Left renal cortex interstitium (tissue), 4 donors: Measurements from ENCODE around the gene MYH14. TPM values are rescaled to one million over a fixed set of nuclear protein-coding genes. Genes with fewer than 3 reads are reported as not detected.
"Not testable (repeated sequence)": the region's sequence is repeated elsewhere in the genome, so short reads cannot be mapped to it uniquely, and the experiment has no call there.

ENCODE experiments used
- DNase-seq, 4 donors: peaks; one replicate each; pipeline ENCODE4 v3.0.0-alpha.2; 2013; ENCODE audit warnings: low read depth in 4 of 4, low spot score in 2 of 4, missing footprints in 1 of 4
- polyA plus RNA-seq, 4 donors: library from polyadenylated mRNA; unstranded; fragments of 120-200 nt; gene quantifications; one replicate each; pipeline ENCODE4 v1.2.1, GENCODE V29; 2013; ENCODE audit not compliant: insufficient read length in 4 of 4

MYH14 gene
- polyA plus RNA-seq, 4 donors: 20.0 to 31.9 (median 25.0) TPM

DNA sequence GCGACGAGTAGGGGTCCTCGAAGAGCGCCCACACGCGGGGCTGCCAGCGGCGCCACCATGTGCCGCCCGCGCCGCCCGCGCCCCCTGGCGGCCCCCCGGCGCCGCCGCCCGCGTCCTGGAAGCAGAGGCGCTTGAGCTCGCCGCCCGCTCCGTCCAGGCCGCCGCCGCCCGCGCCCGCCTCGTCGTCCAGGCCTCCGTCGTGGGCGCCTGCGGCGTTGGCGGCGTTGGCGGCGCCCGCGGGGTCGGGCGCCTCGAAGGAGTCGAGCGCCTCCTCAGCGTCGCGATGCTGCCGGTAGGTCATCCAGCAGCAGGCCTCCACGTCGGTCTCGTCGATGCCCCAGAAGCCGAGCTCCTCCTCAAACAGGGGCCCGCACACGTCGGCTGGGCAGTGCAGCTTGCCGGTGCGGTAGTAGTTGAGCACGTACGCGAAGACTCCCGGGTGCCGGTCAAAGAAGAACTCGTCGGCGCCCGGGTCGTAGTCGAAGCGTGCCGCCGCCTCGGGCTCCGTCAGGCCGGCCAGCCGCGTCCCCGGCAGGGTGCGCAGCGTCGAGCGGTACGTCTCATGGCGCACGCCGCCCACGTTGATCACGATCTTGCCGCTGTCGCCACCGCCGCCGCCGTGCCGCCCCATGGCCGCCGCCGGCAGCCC, 124.9 kb downstream of the MYH14 start:
- no peak for DNase-seq

DNA sequence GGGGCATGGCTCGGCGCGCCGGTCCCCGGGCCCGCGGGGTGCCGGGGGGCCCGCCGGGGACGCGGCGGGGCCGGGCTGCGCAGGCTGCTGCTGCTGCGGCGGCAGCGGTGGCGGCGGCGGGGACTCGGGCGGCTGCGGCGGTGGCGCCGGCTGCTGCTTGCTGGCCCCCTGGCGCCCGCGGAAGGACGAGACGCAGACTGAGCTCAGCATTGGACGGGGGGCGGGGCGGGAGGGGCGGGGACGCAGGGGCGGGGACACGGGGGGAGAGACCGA, 125.4 kb downstream of the MYH14 start:
- no peak for DNase-seq

DNA sequence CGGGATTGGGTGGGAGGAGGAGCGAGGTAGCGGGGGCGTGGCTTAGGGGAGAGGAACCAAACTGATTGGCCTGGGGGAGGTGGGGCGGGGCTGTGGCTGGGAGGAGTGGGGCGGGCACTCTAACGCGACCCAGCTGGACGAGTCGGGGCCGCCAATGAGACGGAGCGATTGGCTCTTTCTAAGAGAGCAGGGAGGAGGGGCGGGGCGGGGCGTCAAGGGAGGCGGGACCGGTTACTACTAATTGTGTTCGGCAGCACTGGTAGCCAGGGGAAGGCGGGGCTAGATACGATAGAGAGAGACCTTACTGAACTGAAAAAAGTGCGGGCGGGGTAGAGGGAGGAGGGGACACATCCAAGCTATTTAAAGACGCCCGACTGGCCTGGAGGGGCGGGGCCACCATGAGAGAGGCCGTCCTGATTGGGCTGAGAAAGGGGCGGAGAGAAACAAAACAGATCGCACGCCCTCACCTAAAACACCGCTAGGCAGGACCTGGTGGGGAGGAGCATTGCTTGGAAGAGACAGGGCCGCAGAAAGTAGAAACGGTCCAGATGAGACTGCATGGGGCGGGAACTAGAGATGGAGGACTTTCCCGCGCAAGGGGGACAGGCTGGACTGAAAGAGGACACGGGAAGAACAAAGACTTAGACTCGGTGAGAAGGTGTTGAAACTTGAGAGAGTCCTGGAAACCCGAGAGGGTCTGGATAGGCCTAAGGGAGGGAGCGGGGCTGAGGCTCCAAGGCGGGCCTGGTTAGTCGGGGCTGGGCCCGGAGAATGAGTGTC, 125.9 kb downstream of the MYH14 start, which contains the start of gene KCNC3:
Gene KCNC3, minus strand, starts transcription at position 232 of the 780 bp plus-strand sequence. CDS start 295 bp downstream, outside the sequence.
- peak; percentile 90 to 99 (median 96) for DNase-seq

DNA sequence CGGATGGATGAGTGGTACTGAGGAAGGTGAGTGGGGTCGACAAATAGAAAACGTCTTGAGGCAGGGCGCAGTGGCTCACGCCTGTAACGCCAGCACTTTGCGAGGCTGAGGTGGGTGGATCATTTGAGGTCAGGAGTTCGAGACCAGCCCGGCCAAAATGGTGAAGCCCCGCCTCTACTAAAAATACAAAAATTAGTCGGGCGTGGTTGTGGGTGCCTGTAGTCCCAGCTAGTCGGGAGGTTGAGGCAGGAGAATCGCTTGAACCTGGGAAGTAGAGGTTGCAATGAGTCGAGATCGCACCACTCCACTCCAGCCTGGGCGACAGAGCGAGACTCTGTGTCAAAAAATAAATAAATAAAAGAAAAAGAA, 126.5 kb downstream of the MYH14 start:
- not testable (repeated sequence) for DNase-seq

DNA sequence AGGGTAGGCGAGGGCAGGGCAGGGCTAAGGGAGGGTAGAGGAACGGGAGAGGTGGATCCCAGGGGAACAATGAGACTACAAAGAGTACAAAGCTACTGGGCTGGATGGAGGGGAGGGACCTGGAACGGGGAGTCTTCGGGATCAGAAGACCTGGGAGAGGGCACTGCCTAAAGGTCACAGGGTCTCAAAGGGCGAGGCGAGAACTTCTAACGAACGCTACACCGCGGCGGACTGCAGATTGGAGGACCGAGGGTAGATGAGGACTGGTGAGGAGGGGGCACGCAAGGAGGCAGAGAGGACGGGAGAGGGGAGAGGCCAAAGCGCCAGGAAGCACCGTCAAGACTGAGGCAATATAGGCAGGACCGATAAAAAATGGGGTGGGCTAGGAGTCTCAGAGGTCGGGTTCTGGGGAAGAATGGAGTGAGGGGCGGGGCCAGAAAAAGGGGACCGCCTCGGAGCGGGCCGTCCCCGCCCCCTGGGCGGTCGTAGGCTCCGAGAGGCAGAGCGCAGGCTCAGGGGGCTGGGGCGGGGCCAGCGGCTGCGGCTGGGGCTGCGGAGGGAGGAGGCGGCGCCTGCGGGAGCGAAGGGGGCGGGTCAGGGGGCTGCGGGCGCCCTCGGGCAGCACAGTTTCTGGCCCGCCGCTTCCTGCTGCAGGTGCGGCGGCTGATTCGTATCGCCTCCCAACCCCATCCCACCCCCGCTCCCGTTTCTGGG, 127.1 kb downstream of the MYH14 start:
- DNase-seq: peak in 2 of 4 donors; percentile 68 to 79

DNA sequence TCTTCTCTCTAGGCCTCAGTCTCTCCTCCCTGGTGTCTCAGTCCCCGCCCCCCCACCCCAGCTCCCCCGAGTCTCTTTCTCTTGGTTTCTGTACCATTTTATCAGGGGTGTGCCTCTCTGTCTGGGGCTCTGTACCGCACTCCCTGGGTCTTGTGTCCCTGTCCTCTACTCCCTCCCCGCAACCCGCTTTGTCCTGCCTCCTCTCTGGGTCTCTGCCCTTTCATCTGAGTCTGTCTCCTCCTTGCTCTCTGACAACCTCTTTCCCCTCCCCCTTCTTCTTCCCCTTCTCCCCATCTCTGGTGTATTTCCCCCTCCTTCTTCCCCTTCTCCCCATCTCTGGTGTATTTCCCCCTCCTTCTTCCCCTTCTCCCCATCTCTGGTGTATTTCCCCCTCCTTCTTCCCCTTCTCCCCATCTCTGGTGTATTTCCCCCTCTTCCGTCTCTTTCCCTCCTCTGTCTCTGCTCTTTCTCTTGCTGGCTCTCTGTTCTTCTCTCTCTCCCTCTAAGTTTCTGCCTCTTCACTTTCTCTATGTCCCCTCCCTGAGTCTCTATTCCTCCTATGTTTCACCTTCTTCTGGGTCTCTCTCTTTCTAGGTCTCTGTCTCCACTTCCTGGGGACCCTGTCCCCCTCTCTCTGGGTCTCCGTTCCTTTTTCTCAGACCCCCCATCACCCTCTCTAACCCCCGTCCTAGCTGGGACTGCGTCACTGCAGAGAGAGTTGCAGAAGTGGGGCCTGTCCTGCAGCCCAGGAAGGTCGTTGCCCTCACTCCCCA, 128.0 kb downstream of the MYH14 start:
- DNase-seq: no peak

DNA sequence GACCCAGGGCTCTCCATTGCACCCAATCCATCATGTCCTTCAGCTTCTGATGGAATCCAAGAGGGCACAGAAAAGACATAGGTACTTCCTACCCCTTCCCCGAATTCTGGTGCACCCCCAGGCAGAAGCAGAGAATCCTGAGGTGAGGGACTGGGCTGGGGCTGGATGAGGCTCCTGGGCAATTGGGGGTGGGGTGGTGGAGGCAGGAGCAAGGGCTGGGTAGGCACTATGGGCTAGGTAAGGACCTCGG, 128.5 kb downstream of the MYH14 start:
- no peak for DNase-seq

DNA sequence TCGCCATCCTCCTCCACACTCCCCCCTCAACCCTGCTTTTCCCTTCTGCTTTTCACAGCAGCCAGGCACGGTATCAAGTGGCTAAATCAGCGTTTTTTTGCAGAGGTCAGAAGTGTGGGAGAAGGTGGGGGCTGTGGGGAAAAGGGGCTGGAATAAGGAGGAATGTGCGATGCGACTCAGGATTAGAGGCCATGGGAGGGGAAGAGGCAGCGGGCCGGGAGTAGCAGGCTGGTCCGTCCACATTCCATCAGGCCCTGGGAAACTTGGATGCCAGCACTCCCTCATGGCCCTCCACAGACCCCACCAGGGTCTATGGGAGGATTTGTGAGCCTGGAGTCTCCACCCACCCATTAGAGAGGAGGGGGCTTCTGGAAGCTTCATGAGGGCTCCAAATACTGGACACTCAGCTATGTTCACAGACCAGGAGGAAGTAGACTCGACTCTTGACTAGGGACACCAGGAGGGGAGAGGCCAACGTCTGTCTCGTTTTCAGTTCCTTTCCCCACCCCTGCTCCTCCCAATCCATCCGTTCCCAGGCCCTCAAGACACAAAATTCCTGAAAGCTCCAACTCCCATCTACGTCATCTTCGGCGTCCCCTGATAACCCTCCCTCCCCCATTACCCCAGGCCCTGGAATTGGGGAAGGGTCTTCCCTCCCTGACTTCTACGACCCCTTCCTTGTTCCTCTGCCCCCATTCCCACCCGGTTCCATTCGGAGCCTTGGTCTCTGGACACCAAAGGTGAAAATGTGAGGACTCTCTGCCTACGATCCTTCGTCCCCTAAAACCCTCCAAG, 129.0 kb downstream of the MYH14 start:
- DNase-seq: peak in 1 of 4 donors; percentile 47

DNA sequence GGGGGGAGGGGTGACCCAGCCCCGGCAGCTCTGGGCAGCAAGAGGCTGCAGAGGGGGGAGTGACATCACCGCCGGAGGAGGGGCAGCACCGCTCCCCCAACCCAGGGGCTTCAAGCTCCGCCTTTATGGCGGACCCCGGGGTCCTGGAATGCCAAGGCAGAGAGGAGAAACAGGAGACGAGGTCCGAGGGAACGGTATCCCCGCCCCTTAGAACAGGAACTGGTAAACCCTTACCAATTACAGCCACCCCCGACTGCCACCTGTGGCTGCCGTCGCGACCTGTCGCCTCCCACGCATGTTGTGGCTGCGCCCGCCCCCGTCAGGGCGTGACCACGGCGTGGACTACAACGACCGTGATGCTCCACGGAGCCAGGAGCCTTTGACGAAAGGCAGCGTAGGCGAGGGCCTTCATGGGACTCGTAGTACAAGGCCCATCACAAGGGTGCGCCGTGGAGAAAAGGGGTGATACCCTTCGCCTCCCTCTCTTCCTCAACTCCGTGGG, 129.9 kb downstream of the MYH14 start:
- peak in 3 of 4 donors; percentile 83 to 97 (median 88) for DNase-seq

DNA sequence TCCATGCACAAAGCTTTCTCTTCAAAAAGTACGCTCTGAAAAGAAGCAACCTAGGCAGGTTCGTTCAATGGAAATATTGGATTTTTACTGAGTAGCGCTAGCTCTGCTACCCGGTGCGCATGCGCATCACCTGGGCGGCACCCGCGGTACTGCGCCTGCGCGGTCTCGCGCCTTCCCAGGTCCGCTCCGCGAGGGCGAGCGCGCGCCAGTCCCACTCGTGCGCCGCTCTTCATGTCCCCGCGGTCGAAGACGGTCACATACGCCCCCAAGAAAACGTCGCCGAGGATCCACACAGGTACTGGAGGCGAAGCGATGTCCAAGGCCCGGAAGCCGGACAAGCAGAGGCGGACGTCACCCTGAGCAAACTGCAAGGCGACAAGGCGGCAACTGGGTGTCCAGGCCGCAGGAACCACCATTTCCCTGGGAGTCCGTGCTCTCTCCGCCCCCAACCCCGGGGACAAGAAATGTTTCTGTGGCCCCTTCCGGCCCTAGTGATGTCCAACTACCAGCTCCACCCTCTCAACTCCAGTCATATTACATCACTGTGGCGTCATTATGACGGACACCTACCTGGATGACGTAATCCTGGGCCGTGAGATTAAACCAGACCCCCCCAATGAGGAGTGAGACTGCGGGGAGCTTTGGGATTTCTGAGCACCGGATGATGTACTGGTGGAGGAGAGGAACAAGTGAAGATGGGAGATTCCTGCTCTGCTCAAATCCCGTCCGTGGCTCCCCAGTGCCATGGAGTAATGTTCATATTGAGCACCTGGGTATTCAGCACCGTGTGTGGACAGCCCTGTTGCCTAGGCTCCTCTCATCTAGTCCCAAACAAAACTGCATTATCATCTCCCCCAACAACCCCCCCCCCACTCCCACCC, 130.6 kb downstream of the MYH14 start:
- peak in 2 of 4 donors; percentile 75 to 89 for DNase-seq

DNA sequence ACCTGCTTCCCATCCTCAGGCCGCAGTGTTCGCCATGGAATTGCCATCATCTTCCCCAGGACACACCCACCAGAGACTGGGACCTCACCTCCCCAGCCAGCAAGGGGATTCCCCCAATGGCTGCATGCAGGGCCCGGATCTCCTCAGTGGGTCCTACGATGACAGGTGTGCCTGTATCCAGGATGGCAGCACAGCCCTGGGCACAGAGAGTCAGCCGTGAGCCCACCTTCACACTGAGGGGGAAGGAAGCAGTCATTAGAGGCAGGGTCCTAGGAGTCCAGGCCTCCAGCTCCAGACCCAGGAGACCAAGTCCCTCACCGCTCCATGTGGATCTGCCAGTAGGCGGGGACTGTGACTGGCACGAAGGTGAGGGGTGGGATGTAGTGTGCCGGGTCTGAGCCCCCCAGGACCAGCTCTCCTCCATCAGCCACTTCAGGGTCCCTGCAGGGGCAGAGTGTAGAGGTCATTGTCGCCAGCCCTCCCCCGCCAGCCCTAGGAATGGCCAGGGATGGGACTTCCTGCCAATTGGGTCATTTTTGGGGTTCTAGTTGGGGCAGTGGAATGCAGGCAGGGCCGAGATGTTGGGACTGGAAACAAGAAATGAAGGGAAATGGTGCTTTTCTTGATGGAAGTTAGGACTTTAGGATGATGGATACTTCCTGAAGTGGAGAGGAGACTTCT, 131.5 kb downstream of the MYH14 start:
- no peak for DNase-seq

DNA sequence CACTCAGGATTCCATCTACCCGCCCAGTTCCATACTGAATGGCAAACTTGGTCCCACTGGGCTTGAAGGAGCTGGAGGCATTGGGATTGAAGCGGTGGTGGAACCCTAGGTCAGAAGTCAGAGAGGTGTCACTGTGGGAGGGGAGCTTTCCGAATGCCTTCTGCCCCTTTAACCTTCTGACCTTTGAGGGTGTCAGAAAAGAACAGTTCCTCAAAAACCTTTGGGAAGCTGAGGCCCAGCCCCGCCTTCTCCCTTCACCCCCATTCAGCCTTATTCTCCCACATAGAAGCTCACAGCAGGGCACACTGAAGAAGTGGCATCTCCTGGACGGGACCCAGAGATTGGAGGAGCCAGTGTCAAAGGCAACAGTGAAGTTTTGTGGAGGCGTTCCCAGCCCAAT, 133.6 kb downstream of the MYH14 start:
- not testable (repeated sequence) for DNase-seq

DNA sequence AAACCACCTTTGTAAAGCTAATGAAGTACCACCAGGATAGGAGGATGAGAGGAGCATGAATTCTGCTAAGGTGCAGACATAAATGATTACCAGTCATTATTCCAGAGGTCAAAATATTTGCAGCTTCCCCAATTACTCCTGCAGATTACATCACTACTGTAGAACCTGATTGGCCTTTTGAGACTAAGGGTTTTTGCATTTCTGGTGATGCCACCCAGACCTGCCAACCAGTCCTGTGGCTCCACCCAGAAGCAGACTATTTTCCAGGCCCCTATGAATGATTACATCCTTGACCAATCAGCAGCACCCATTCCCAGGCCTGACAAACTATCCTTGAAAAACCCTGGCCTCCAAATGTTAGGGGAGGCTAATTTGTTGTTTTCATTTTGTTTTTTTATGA, 136.9 kb downstream of the MYH14 start:
- no peak for DNase-seq

DNA sequence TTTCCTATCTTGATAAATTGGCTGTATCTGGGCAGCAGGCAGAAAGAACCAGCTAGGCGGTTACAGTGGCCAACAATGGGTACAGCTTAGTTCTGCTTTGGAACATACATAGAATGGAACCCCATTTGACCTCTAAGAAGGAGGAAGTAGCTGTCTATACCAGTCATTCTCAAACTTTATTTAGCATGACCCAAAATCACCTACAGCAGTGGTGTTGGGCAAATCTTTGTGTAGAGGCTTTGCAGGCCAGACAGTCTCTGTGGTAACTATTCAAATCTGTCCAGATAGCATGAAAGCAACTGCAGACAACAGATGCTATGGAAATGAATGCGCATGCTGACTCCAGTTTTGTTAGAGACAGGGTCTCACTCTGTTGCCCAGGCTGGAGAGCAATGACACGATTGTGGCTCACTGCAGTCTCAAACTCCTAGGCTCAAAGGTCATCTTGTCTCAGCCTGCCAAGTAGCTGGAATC, 137.7 kb downstream of the MYH14 start:
- no peak for DNase-seq

DNA sequence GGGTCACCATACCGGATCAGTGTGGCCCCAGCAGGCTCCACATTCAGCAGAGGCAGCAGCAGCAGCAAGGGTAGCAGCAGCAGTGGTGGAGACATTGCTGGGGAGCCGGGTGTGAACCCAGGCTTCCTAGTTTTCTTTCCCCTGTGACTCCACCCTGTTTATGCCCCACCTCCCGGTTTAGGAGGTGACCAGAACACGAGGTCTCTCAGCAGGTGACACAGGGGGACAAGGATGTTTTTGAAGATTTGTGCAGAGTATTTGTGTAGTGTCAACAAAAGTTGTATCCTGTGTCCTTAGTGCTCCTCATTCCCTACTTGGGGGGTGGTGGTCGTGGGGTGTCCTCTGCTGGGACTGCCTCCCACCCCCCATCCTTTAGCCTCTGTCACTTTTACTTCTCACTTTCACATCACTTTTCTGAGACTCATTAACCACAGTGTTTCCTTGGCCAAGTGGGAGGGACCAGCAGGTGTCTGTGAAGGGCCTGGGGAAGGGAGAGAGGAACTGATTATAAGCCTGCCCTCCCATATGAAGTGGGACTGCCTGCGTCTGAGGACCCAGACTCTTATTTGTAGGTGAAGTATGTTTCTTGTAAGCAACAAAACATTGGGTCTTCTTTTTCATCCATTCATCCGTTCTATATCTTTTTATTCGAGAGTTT, 141.4 kb downstream of the MYH14 start:
- no peak for DNase-seq

DNA sequence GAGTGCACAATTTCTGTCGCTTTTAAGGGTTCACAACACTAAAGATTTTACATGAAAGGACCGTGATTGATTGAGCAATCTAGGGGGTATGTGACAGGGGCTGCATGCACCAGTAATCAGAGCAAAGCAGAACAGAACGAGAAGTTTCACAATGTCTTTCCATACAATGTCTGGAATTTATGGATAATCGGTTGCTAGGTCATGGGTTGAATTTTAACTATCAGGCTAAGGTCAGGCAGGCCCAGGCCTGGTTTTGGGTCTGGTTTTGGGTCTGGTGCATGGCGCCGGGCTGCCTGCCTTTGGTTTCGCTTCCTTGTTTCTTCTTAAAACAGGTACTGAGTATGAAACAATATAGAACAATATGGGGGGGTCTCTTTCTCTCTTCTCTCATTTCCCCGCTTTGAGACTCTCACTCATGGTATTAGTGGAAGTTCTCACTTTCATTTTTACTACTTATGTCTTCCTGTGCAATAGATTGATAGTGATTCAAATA, 143.7 kb downstream of the MYH14 start:
- DNase-seq: not testable (repeated sequence)

DNA sequence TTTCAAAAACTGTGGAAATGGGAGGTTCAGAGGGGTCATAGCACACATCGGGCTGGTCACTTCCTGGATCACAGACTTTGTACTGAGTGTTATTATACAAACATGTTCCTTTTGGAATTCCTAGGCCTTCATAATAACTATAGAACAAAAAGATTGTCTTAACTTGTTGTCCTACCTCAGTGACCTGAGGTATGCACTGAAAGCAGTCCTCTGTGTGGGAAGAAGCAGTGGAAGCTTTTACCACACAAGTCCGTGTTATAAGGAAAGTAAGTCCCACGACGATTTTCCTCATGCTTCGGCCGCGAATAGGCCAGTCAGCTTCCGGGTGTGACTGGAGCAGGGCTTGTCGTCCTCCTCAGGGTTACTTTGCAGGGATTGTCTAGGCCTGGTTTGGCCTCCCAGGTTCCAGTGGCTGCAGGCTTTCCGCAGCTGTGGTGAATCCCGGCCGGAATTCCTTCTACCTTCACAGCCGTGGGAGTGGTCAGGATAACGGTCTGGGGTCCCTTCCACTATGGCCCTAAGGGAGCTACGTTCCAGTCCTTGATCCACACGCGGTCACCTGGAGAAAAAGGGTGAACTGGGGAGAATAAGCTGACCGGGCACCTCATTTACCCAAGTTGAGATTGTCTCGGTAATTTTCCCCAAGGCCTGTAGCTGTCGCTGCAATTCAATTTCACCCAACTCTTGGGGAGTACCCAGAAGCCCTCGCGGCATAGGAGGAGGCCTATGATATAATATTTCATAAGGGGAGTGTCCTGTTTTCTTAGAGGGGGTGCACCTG, 146.0 kb downstream of the MYH14 start:
- no peak for DNase-seq
